GM06990 (cell line): ENCODE results near the gene PITPNM3.

Experiments used
- DNase-seq: peaks from one replicate; pipeline ENCODE4 v3.0.0-alpha.2; 2011; ENCODE audit not compliant: insufficient read length; ENCODE audit errors: extremely low read depth
- H3K27me3 ChIP-seq: replicated peaks from 2 replicates; pipeline ENCODE4 v1.6.0; 2011; ENCODE audit warnings: low read length; ENCODE audit not compliant: control insufficient read depth, insufficient read depth
- H3K36me3 ChIP-seq: 2 replicates; pipeline ENCODE4 v1.5.1; 2011; ENCODE audit warnings: low read length; ENCODE audit not compliant: control insufficient read depth, insufficient read depth
- H3K4me3 ChIP-seq: replicated peaks from 2 replicates; pipeline ENCODE4 v1.5.1; 2011; ENCODE audit warnings: low read depth, mild to moderate bottlenecking, control low read depth, low read length
- CTCF ChIP-seq: IDR thresholded peaks from 2 replicates; pipeline ENCODE4 v1.5.1; 2011; ENCODE audit warnings: low read length, control low read depth, mild to moderate bottlenecking, inconsistent platforms; ENCODE audit not compliant: insufficient read depth, poor library complexity, severe bottlenecking

PITPNM3 gene

GRCh38 chr17:6512552-6512951 lies 43.8 kb downstream of the PITPNM3 start:
- Histone ChIP-seq H3K36me3 (no peaks in the 10 kb centered on the region), H3K4me3 (no peak overlapping the region), H3K27me3 (peaks cover 2% of the 10 kb centered on the region; the same call in 1 of the 2 replicates)
- no peak for TF ChIP-seq CTCF
- no peak for DNase-seq

GRCh38 chr17:6510321-6510977 lies 45.9 kb downstream of the PITPNM3 start:
- Histone ChIP-seq H3K4me3 (no peak overlapping the region), H3K36me3 (no peaks in the 10 kb centered on the region), H3K27me3 (peaks cover 2% of the 10 kb centered on the region; the same call in 1 of the 2 replicates)
- TF ChIP-seq CTCF = no peak
- DNase-seq = no peak

DNA sequence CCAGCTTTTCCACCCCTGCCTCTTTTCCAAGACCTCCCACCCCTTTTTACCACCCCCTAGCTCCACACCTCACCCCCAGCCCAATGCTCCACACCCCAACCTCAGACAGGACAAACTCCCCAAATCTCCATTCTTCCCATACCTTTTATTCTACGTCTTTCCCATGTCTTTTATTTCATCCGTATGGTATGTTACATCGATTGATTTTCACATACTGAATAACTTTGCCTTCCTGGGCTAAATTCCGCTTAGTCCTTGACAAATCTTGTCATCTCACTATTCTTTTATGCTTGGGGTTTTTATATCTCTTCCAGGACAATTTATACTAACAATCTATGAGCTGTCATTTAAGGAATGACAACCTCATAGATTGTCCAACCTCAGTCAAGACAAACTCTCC lies 46.4 kb downstream of the PITPNM3 start:
- H3K36me3 ChIP-seq = no peaks in the 10 kb centered on the region
- no peak for DNase-seq
- no peak for TF ChIP-seq CTCF

GRCh38 chr17:6509031-6509771 lies 47.2 kb downstream of the PITPNM3 start:
- DNase-seq = no peak
- no peak overlapping the region for H3K4me3 ChIP-seq
- no peaks in the 10 kb centered on the region for H3K36me3 ChIP-seq
- TF ChIP-seq CTCF = no peak
- H3K27me3 ChIP-seq = peaks cover 2% of the 10 kb centered on the region; the same call in 1 of the 2 replicates

More for the DNA sequence above, 46.4 kb downstream of the PITPNM3 start:
- H3K27me3 ChIP-seq = peaks cover 2% of the 10 kb centered on the region; the same call in 1 of the 2 replicates
- no peak overlapping the region for H3K4me3 ChIP-seq

- H3K27me3 ChIP-seq = peaks cover 2% of the 10 kb centered on the region; the same call in 1 of the 2 replicates
- H3K4me3 ChIP-seq = no peak overlapping the region
- H3K36me3 ChIP-seq = no peaks in the 10 kb centered on the region
- no peak for DNase-seq
- no peak for TF ChIP-seq CTCF
Measured at GRCh38 chr17:6508519-6509030, 47.8 kb downstream of the PITPNM3 start.
